ENCODE measurements around the gene LRRC59. TPM values are rescaled to one million over a fixed set of nuclear protein-coding genes. Genes with fewer than 3 reads are reported as not detected.

The LRRC59 gene
- total and polyA plus RNA-seq, 2 experiments from 2014 or later = 46.4 to 124 TPM

DNA sequence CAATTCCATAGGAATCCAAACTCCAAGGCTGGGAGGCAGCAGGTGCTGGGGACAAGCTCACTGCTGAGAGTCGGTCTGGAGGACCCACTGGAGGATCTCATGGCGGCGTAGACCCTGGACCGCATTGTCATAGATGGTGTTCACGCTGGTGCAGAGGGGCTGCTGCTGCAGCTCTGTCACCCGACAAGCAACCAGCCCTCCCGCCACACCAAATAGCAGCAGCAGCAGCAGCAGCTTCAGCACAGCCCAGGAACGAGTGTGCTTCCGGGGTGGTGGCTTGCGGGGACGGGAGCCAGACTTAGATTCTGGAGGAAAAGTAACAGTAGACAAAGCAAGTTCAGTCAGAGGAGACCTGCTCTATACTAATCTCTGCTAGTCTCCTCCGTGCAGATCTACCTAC, 14.4 kb downstream of the LRRC59 start:
- Histone ChIP-seq H3K4me1 (ENCODE audit: insufficient read depth) (no peaks in the 10 kb centered on the region), H2AFZ (no peak overlapping the region), H3K79me2 (replicated peaks; ENCODE audit: insufficient read depth) (no peaks in the 10 kb centered on the region), H3K9me2 (ENCODE audit: insufficient read depth) (no peaks in the 10 kb centered on the region), H3K36me3 (ENCODE audit: insufficient read depth) (peaks cover 35% of the 10 kb centered on the region), H3K27me3 (ENCODE audit: insufficient read depth) (no peaks in the 10 kb centered on the region), H4K20me1 (replicated peaks; ENCODE audit: insufficient read depth) (peaks cover 7% of the 10 kb centered on the region; the same call in 1 of the 2 replicates), H3K27ac (ENCODE audit: low read depth) (no peak overlapping the region), H3F3A (replicated peaks; ENCODE audit: low read depth) (0 out of 2 replicates have a peak, but pooled peaks cover 3% of the 10 kb centered on the region), H3K4me3 (no peak overlapping the region), H3K4me2 (no peak overlapping the region)
- Mint-ChIP-seq H3K27ac (no peak overlapping the region), H3K27me3 (ENCODE audit: insufficient read depth, low read depth, poor library complexity) (peaks cover 9% of the 10 kb centered on the region), H3K4me1 (no peaks in the 10 kb centered on the region), H3K36me3 (ENCODE audit: low read depth) (peaks cover 83% of the 10 kb centered on the region), H3K4me3 (no peak overlapping the region), H3K9me3 (no peaks in the 10 kb centered on the region)
- no peak for ATAC-seq
- no peak for DNase-seq (ENCODE audit: low spot score)
- TF ChIP-seq ZNF114 (CRISPR knock-in tag; IDR thresholded peaks at IDR 0.05) (no peak), POLR2AphosphoS5 (IDR thresholded peaks at IDR 0.05; ENCODE audit: low read depth) (no peak), STAT1 (IDR thresholded peaks at IDR 0.05; ENCODE audit: unreplicated experiment) (no peak)

DNA sequence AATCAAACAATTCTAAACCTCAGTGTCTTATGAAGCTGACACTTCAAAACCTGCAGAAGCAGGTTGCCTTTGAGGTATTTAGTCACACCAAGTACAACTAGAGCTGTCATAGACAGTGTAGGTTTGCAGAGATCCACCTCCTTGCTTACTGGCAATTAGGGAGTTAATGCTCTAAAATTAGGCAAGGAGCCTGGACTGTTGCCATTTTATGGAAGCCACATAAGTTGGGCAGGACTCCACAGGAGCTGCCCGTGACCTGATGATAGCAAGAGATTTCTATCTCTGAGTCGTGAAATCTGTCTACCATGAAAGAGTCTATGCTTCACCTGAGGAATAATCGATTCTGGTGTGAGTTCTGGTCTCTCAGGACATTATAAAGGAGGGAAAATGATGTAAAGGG, 15.4 kb downstream of the LRRC59 start:
- Histone ChIP-seq H3K79me2 (replicated peaks; ENCODE audit: insufficient read depth) (no peaks in the 10 kb centered on the region), H3K27ac (ENCODE audit: low read depth) (no peak overlapping the region), H3K9me2 (ENCODE audit: insufficient read depth) (no peaks in the 10 kb centered on the region), H4K20me1 (replicated peaks; ENCODE audit: insufficient read depth) (peaks cover 4% of the 10 kb centered on the region; the same call in 1 of the 2 replicates), H3K36me3 (ENCODE audit: insufficient read depth) (peaks cover 35% of the 10 kb centered on the region), H2AFZ (no peak overlapping the region), H3F3A (replicated peaks; ENCODE audit: low read depth) (0 out of 2 replicates have a peak, but pooled peaks cover 3% of the 10 kb centered on the region), H3K4me1 (ENCODE audit: insufficient read depth) (no peaks in the 10 kb centered on the region), H3K4me3 (no peak overlapping the region), H3K27me3 (ENCODE audit: insufficient read depth) (no peaks in the 10 kb centered on the region), H3K4me2 (no peak overlapping the region)
- H3K4me1 Mint-ChIP-seq = no peaks in the 10 kb centered on the region
- peaks cover 77% of the 10 kb centered on the region for H3K36me3 Mint-ChIP-seq (ENCODE audit: low read depth)
- ATAC-seq (no peak), DNase-seq (ENCODE audit: low spot score) (no peak)
- H3K4me3 Mint-ChIP-seq = no peak overlapping the region
- H3K27me3 Mint-ChIP-seq (ENCODE audit: insufficient read depth, low read depth, poor library complexity) = peaks cover 8% of the 10 kb centered on the region
- no peak overlapping the region for H3K27ac Mint-ChIP-seq
- H3K9me3 Mint-ChIP-seq = no peaks in the 10 kb centered on the region
- no peak for TF ChIP-seq POLR2AphosphoS5 (IDR thresholded peaks at IDR 0.05; ENCODE audit: low read depth)
- no peak for TF ChIP-seq EZH2 (IDR thresholded peaks at IDR 0.05; ENCODE audit: low read depth, unreplicated experiment)
- no peak for TF ChIP-seq EZH2phosphoT487 (IDR thresholded peaks at IDR 0.05; ENCODE audit: unreplicated experiment)
- TF ChIP-seq, protein P1, sequence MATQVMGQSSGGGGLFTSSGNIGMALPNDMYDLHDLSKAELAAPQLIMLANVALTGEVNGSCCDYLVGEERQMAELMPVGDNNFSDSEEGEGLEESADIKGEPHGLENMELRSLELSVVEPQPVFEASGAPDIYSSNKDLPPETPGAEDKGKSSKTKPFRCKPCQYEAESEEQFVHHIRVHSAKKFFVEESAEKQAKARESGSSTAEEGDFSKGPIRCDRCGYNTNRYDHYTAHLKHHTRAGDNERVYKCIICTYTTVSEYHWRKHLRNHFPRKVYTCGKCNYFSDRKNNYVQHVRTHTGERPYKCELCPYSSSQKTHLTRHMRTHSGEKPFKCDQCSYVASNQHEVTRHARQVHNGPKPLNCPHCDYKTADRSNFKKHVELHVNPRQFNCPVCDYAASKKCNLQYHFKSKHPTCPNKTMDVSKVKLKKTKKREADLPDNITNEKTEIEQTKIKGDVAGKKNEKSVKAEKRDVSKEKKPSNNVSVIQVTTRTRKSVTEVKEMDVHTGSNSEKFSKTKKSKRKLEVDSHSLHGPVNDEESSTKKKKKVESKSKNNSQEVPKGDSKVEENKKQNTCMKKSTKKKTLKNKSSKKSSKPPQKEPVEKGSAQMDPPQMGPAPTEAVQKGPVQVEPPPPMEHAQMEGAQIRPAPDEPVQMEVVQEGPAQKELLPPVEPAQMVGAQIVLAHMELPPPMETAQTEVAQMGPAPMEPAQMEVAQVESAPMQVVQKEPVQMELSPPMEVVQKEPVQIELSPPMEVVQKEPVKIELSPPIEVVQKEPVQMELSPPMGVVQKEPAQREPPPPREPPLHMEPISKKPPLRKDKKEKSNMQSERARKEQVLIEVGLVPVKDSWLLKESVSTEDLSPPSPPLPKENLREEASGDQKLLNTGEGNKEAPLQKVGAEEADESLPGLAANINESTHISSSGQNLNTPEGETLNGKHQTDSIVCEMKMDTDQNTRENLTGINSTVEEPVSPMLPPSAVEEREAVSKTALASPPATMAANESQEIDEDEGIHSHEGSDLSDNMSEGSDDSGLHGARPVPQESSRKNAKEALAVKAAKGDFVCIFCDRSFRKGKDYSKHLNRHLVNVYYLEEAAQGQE (IDR thresholded peaks at IDR 0.05; ENCODE audit: unreplicated experiment) = no peak
- TF ChIP-seq ZNF114 (CRISPR knock-in tag; IDR thresholded peaks at IDR 0.05) = no peak
- TF ChIP-seq, protein P2, sequence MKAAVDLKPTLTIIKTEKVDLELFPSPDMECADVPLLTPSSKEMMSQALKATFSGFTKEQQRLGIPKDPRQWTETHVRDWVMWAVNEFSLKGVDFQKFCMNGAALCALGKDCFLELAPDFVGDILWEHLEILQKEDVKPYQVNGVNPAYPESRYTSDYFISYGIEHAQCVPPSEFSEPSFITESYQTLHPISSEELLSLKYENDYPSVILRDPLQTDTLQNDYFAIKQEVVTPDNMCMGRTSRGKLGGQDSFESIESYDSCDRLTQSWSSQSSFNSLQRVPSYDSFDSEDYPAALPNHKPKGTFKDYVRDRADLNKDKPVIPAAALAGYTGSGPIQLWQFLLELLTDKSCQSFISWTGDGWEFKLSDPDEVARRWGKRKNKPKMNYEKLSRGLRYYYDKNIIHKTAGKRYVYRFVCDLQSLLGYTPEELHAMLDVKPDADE (IDR thresholded peaks at IDR 0.05) = no peak
- TF ChIP-seq, protein P3, sequence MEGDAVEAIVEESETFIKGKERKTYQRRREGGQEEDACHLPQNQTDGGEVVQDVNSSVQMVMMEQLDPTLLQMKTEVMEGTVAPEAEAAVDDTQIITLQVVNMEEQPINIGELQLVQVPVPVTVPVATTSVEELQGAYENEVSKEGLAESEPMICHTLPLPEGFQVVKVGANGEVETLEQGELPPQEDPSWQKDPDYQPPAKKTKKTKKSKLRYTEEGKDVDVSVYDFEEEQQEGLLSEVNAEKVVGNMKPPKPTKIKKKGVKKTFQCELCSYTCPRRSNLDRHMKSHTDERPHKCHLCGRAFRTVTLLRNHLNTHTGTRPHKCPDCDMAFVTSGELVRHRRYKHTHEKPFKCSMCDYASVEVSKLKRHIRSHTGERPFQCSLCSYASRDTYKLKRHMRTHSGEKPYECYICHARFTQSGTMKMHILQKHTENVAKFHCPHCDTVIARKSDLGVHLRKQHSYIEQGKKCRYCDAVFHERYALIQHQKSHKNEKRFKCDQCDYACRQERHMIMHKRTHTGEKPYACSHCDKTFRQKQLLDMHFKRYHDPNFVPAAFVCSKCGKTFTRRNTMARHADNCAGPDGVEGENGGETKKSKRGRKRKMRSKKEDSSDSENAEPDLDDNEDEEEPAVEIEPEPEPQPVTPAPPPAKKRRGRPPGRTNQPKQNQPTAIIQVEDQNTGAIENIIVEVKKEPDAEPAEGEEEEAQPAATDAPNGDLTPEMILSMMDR (conservative IDR thresholded peaks at IDR 0.05; ENCODE audit: low read depth in 2 of 2) = no peak
- no peak for TF ChIP-seq CREB1 (CRISPR knock-in tag; IDR thresholded peaks at IDR 0.05; ENCODE audit: low read depth)
